Upper lobe of left lung (tissue), 6 donors: Measurements from ENCODE around the gene THOC6. TPM values are rescaled to one million over a fixed set of nuclear protein-coding genes. Genes with fewer than 3 reads are reported as not detected.

Experiments
- ATAC-seq, 2 donors: fragments of 200-7000 bp; cut with Tn5 transposase; one replicate each; pipeline ENCODE4 v1.9.1; 2022; ENCODE audit warnings: mild to moderate bottlenecking in 2 of 2, moderate library complexity in 2 of 2; ENCODE audit not compliant: low FRiP score in 2 of 2
- DNase-seq, 2 donors: peaks; one replicate each; pipeline ENCODE4 v3.0.0-alpha.2; 2019 to 2020
- H3K27ac ChIP-seq, 4 donors: fragments of 200-600 bp; sonication (generic); one replicate each; pipeline ENCODE4 v1.5.1; 2016 to 2019
- H3K27me3 ChIP-seq, 4 donors: fragments of 200-600 bp; sonication (generic); one replicate each; pipeline ENCODE4 v1.5.1; 2017 to 2019
- H3K36me3 ChIP-seq, 4 donors: fragments of 200-600 bp; sonication (generic); one replicate each; pipeline ENCODE4 v1.5.1; 2016 to 2019
- H3K4me1 ChIP-seq, 4 donors: fragments of 200-600 bp; sonication (generic); one replicate each; pipeline ENCODE4 v1.5.1; 2018 to 2019
- H3K4me3 ChIP-seq, 4 donors: fragments of 200-600 bp; sonication (generic); one replicate each; pipeline ENCODE4 v1.5.1; 2017 to 2019; ENCODE audit warnings: mild to moderate bottlenecking in 2 of 4, moderate library complexity in 1 of 4
- H3K9me3 ChIP-seq, 4 donors: fragments of 200-600 bp; sonication (generic); one replicate each; pipeline ENCODE4 v1.5.1; 2018 to 2019
- EP300 ChIP-seq, 4 donors: sonication (generic); formaldehyde crosslinking; IDR thresholded peaks; one replicate each; pipeline ENCODE4 v1.5.1; 2017; ENCODE audit warnings: antibody characterized with exemption in 4 of 4, control low read depth in 2 of 4
- POLR2A ChIP-seq, 4 donors: fragments of 450-650 bp; IDR thresholded peaks; one replicate each; pipeline ENCODE4 v1.5.1; 2016 to 2017; ENCODE audit warnings: antibody characterized with exemption in 4 of 4, mild to moderate bottlenecking in 2 of 4
- POLR2AphosphoS5 ChIP-seq, 2 donors: sonication (generic); formaldehyde crosslinking; IDR thresholded peaks; one replicate each; pipeline ENCODE4 v1.5.1; 2017; ENCODE audit warnings: antibody characterized with exemption in 2 of 2
- WGBS, 2 donors: methylation state at CpG; one replicate each; pipeline ENCODE4 v1.1.5; 2017 to 2018; 5-methylcytosine and 5-hydroxymethylcytosine counted together
- total RNA-seq, 6 donors: library from RNA; depleted of rRNA in 4 of 6; stranded (reverse); fragments of >200 nt in 4 of 6; gene quantifications; one replicate each; pipeline versions ENCODE4 v1.1.0 to v1.2.1, GENCODE V29; 2016 to 2021
- TF ChIP-seq, protein P1 (sequence below), 6 experiments: fragments of 450-650 bp in 4 of 6; fragments of 200-600 bp in 2 of 6; sonication (generic) in 2 of 6; IDR thresholded peaks; one replicate each; pipeline ENCODE4 v1.5.1; 2016 to 2019; ENCODE audit warnings: antibody characterized with exemption in 6 of 6
- donor health status: DM: no; HTN: no; CAD: no; lungs with moderate emphysema.
- donor health status: DM: no; HTN: yes; CAD: no; lungs with severe emphysema.

Gene THOC6
- total RNA-seq, 6 donors from 2014 or later: 18.5 to 40.8 (median 33.1) TPM

DNA sequence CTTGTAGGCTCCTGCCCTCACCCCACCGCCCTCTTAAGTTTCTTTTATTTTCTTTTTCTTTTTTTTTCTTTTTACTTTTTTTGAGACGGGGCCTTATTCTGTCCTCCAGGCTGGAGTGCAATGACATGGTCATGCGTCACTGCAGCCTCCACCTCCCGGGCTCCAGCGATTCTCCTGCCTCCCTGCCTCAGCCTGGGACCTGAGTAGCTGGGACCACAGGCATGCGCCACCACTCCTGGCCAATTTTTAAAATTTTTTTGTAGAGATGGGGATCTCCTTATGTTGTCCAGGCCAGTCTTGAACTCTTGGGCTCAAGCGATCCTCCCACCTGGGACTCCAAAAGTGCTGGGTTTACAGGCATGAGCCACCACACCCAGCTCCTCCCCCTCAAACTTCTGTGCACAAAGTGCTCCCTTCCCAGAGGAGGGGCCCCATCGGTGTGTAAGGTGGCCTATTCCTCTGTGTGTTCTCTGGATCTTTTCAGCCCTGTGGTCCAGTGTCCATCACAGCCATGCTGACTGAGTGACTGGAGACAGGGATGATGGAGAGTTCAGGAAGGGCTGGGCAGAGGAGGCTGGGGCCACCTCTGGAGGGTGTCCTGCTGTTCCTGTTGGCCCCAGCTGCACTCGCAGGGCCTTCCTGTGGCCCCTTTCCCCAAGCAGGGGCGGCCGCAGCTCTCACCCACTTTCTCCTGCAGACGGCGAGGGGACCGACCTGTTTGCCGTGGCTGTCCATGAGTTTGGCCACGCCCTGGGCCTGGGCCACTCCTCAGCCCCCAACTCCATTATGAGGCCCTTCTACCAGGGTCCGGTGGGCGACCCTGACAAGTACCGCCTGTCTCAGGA, 32.7 kb downstream of the THOC6 start:
- DNase-seq (no peak), ATAC-seq (no peak)
- Histone ChIP-seq H3K36me3 (no peaks in the 10 kb centered on the region), H3K4me3 (no peak overlapping the region), H3K27me3 (no peaks in the 10 kb centered on the region), H3K4me1 (peaks cover 20 to 40% (median 27%) of the 10 kb centered on the region in 4 donors), H3K9me3 (no peaks in the 10 kb centered on the region), H3K27ac (peak overlapping the region in 1 of 4 donors; percentile 67)
- WGBS, 2 donors: 84 to 88% methylated on average over 18 to 19 of the region's 19 CpGs
- no peak for TF ChIP-seq POLR2A (IDR thresholded peaks at IDR 0.05)
- TF ChIP-seq POLR2AphosphoS5 (IDR thresholded peaks at IDR 0.05): no peak
- TF ChIP-seq, protein P1, sequence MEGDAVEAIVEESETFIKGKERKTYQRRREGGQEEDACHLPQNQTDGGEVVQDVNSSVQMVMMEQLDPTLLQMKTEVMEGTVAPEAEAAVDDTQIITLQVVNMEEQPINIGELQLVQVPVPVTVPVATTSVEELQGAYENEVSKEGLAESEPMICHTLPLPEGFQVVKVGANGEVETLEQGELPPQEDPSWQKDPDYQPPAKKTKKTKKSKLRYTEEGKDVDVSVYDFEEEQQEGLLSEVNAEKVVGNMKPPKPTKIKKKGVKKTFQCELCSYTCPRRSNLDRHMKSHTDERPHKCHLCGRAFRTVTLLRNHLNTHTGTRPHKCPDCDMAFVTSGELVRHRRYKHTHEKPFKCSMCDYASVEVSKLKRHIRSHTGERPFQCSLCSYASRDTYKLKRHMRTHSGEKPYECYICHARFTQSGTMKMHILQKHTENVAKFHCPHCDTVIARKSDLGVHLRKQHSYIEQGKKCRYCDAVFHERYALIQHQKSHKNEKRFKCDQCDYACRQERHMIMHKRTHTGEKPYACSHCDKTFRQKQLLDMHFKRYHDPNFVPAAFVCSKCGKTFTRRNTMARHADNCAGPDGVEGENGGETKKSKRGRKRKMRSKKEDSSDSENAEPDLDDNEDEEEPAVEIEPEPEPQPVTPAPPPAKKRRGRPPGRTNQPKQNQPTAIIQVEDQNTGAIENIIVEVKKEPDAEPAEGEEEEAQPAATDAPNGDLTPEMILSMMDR (IDR thresholded peaks at IDR 0.05): no peak
- TF ChIP-seq EP300 (IDR thresholded peaks at IDR 0.05): no peak

DNA sequence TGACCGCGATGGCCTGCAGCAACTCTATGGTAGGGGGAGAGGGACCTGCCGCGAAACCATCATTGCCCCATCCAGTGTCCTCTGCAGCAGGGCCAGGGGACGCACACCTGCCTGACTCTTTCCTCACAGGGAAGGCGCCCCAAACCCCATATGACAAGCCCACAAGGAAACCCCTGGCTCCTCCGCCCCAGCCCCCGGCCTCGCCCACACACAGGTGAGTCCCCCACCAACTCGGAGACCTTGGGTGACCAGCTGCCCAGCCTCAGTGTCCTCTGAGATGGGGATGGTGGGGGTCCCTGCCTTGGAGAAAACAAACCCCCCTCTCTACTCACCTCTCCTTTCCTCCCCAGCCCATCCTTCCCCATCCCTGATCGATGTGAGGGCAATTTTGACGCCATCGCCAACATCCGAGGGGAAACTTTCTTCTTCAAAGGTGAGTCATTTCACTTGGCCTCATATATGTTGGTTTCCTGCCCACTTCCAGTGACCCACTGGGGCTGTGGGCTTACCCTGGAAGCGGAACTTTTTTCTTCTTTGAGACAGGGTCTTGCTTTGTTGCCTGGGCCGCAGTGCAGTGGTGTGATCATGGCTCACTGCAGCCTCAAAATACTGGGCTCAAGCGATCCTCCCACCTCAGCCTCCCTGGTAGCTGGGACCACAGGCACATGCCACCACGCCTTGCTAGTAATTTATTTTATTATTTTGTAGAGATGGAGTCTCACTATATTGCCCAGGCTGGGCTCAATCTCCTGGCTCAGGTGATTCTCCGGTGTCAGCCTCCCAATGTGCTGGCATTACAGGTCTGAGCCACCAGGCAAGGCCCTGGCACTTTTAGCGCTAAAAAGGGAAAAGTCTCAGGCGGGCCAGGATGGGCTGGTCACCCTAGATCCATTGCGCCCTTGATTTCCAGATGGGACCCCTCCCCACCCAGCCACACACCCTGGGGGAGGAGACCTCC, 33.6 kb downstream of the THOC6 start:
- Histone ChIP-seq H3K27me3 (no peaks in the 10 kb centered on the region), H3K36me3 (no peaks in the 10 kb centered on the region), H3K4me1 (peaks cover 20 to 40% (median 27%) of the 10 kb centered on the region in 4 donors), H3K9me3 (no peaks in the 10 kb centered on the region), H3K27ac (peak overlapping the region in 3 of 4 donors; percentile 88 to 98 (median 91)), H3K4me3 (peak overlapping the region in 3 of 4 donors; percentile 71 to 95 (median 72))
- WGBS, 2 donors: 89 to 92% methylated on average over 20 of the region's 22 CpGs
- no peak for TF ChIP-seq EP300 (IDR thresholded peaks at IDR 0.05)
- TF ChIP-seq POLR2AphosphoS5 (IDR thresholded peaks at IDR 0.05): no peak
- no peak for TF ChIP-seq POLR2A (IDR thresholded peaks at IDR 0.05)
- TF ChIP-seq, protein P1 (IDR thresholded peaks at IDR 0.05): no peak
- DNase-seq (peak in 1 of 2 donors; percentile 75), ATAC-seq (no peak)

- Histone ChIP-seq H3K9me3 (no peaks in the 10 kb centered on the region), H3K4me1 (peaks cover 20 to 40% (median 27%) of the 10 kb centered on the region in 4 donors), H3K27me3 (no peaks in the 10 kb centered on the region), H3K27ac (peak overlapping the region; percentile 88 to 98 (median 90)), H3K36me3 (no peaks in the 10 kb centered on the region), H3K4me3 (peak overlapping the region; percentile 71 to 95 (median 77))
- WGBS, 2 donors: 8% methylated on average over 33 of the region's 77 CpGs; no CpG with 5 or more reads in 1 of the 2 donors
- TF ChIP-seq POLR2AphosphoS5 (IDR thresholded peaks at IDR 0.05) (no peak), EP300 (IDR thresholded peaks at IDR 0.05) (no peak), POLR2A (IDR thresholded peaks at IDR 0.05) (no peak)
- TF ChIP-seq, protein P1 (IDR thresholded peaks at IDR 0.05): peak in 1 of 6 experiments; percentile 28
- DNase-seq (peak; percentile 73 to 91), ATAC-seq (peak; percentile 25 to 34)
These were observed 34.5 kb downstream of the THOC6 start for GRCh38 chr16:3058139-3059030.

- H3K27me3 ChIP-seq: no peaks in the 10 kb centered on the region
- peak overlapping the region; percentile 71 to 95 (median 77) for H3K4me3 ChIP-seq
- no peaks in the 10 kb centered on the region for H3K36me3 ChIP-seq
- H3K4me1 ChIP-seq: peaks cover 20 to 40% (median 27%) of the 10 kb centered on the region in 4 donors
- DNase-seq: peak; percentile 94 to 98
- H3K27ac ChIP-seq: peak overlapping the region; percentile 88 to 98 (median 90)
- TF ChIP-seq EP300 (IDR thresholded peaks at IDR 0.05) (peak in 2 of 4 donors; percentile 90 to 93), POLR2A (IDR thresholded peaks at IDR 0.05) (peak in 1 of 4 donors; percentile 72), POLR2AphosphoS5 (IDR thresholded peaks at IDR 0.05) (peak; percentile 81 to 82)
- TF ChIP-seq, protein P1 (IDR thresholded peaks at IDR 0.05): peak; percentile 98 to 100 (median 100)
- no peaks in the 10 kb centered on the region for H3K9me3 ChIP-seq
- WGBS, 2 donors: 0% methylated on average over 10 to 14 of the region's 67 CpGs
- peak; percentile 95 to 99 for ATAC-seq
These were observed 35.3 kb downstream of the THOC6 start for GRCh38 chr16:3059041-3059722.
